ENCODE measurements around the gene NCOA5.

Gene NCOA5

DNA sequence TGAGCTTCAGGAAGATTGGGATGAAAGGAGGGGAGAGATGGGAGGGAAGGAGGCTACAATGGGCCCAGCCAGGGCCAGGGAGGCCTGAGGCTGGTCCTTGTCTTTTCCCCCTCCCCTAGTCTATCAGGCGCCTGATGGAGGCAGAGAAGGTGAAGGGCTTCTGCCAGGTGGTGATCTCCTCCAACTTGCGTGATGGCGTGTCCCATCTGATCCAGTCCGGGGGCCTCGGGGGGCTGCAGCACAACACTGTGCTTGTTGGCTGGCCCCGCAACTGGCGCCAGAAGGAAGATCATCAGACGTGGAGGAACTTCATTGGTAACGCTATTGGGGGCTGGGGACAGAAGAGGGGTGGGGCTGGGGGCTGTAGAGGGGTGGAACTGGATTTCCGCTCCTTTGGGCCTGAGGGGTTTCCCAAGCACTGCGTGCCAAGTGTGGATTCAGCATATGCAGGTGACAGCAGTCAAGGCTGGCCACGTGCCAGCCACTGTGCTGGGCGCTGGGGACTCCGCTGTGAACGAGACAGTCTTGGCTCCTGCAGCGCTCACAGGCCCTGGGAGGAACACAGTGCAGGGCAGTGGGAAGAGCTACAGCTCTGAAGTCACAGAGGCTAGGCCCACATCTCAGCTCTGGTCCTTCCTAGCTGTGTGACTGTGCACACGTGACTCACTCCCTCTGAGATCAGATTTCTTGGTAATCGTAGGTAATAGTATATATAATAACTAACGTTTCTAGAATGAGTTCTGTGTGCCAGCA lies 38.0 kb downstream of the NCOA5 start:
- H3K36me3 ChIP-seq: no peaks in the 10 kb centered on the region
- DNase-seq: no peak
- no peaks in the 10 kb centered on the region for H3K9me3 ChIP-seq (ENCODE audit: severe bottlenecking)
- no peaks in the 10 kb centered on the region for H3K27me3 ChIP-seq (ENCODE audit: insufficient read depth, low read depth, severe bottlenecking)
- no peak overlapping the region for H3K4me3 ChIP-seq (ENCODE audit: low read depth, low read length)
- TF ChIP-seq CTCF (IDR thresholded peaks at IDR 0.05; ENCODE audit: low read depth, low read length): no peak
- H3K27ac ChIP-seq: no peak overlapping the region

GRCh38 chr20:46050885-46051284 lies 38.9 kb downstream of the NCOA5 start:
- TF ChIP-seq CTCF (IDR thresholded peaks at IDR 0.05; ENCODE audit: low read depth, low read length): no peak
- Histone ChIP-seq H3K36me3 (no peaks in the 10 kb centered on the region), H3K9me3 (ENCODE audit: severe bottlenecking) (no peaks in the 10 kb centered on the region), H3K4me3 (ENCODE audit: low read depth, low read length) (no peak overlapping the region), H3K27ac (no peak overlapping the region), H3K27me3 (ENCODE audit: insufficient read depth, low read depth, severe bottlenecking) (no peaks in the 10 kb centered on the region)
- no peak for DNase-seq

DNA sequence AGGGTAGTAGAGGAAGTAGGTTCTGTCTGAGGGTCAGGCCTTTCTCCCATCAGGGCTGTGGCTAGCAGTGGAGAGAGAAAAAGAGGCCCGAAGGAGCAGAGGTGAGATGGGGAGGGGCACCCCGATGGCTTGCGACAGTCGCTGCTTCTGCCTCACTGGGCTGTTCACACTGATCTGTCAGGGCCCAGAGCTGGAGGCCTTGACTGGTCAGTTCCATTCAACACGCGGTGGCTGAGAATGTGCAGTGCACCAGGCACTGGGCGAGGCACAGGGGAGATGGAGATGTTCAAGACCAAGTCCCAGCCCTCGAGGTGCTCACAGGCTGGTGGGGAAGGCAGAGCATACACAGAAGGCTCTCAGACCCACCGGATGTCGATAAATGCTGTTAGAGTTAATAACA lies 39.3 kb downstream of the NCOA5 start:
- no peak for DNase-seq
- no peaks in the 10 kb centered on the region for H3K9me3 ChIP-seq (ENCODE audit: severe bottlenecking)
- H3K36me3 ChIP-seq: no peaks in the 10 kb centered on the region
- no peak overlapping the region for H3K4me3 ChIP-seq (ENCODE audit: low read depth, low read length)
- H3K27ac ChIP-seq: no peak overlapping the region
- no peak for TF ChIP-seq CTCF (IDR thresholded peaks at IDR 0.05; ENCODE audit: low read depth, low read length)
- H3K27me3 ChIP-seq (ENCODE audit: insufficient read depth, low read depth, severe bottlenecking): no peaks in the 10 kb centered on the region

DNA sequence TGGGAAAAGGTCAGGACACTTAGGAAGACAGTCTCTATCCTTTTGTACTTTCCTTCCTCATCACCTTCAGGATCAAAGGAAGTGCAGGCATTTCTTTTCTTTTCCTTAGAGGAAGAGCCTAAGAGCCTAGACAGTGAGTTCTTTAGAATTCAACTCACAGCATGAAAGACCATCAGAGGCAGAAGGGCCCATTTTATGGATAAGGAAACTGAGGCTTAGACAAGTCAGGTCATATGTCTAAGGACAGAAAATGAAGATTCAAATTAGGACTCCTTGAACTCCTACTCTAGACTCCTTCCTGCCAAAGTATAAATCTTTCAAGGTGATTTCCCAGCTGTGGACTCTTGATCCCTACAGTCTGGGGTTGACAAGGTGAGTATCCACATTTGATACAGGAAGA lies 39.9 kb downstream of the NCOA5 start:
- no peaks in the 10 kb centered on the region for H3K36me3 ChIP-seq
- no peaks in the 10 kb centered on the region for H3K27me3 ChIP-seq (ENCODE audit: insufficient read depth, low read depth, severe bottlenecking)
- no peak for TF ChIP-seq CTCF (IDR thresholded peaks at IDR 0.05; ENCODE audit: low read depth, low read length)
- no peak overlapping the region for H3K4me3 ChIP-seq (ENCODE audit: low read depth, low read length)
- DNase-seq: no peak
- no peak overlapping the region for H3K27ac ChIP-seq
- H3K9me3 ChIP-seq (ENCODE audit: severe bottlenecking): no peaks in the 10 kb centered on the region

GRCh38 chr20:46049190-46049589 lies 40.6 kb downstream of the NCOA5 start:
- TF ChIP-seq CTCF (IDR thresholded peaks at IDR 0.05; ENCODE audit: low read depth, low read length): no peak
- Histone ChIP-seq H3K4me3 (ENCODE audit: low read depth, low read length) (no peak overlapping the region), H3K36me3 (no peaks in the 10 kb centered on the region), H3K27ac (no peak overlapping the region), H3K9me3 (ENCODE audit: severe bottlenecking) (no peaks in the 10 kb centered on the region), H3K27me3 (ENCODE audit: insufficient read depth, low read depth, severe bottlenecking) (no peaks in the 10 kb centered on the region)
- no peak for DNase-seq

DNA sequence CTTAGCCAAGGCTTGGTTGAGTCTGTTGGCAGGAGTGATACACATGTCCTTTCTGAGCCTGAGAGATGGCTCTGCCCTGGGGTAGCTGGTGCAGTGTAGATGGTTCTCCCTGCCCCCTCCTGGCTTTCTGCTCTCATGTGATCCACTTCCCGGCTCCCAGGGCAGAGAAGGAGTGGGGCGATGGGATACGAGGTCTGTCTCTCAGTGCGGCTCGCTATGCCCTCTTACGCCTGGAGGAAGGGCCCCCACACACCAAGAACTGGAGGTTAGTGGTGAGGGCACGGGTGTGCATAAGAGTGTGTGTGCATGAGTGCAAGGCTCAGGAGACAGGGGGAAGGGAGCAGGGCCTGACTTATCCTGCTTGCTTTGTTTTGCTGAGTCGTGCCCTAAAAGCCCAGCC lies 41.9 kb downstream of the NCOA5 start:
- no peak for DNase-seq
- TF ChIP-seq CTCF (IDR thresholded peaks at IDR 0.05; ENCODE audit: low read depth, low read length): no peak
- H3K9me3 ChIP-seq (ENCODE audit: severe bottlenecking): no peaks in the 10 kb centered on the region
- no peaks in the 10 kb centered on the region for H3K36me3 ChIP-seq
- H3K27me3 ChIP-seq (ENCODE audit: insufficient read depth, low read depth, severe bottlenecking): no peaks in the 10 kb centered on the region
- no peak overlapping the region for H3K27ac ChIP-seq
- H3K4me3 ChIP-seq (ENCODE audit: low read depth, low read length): no peak overlapping the region

Data from WERI-Rb-1 (cell line).